Osteocyte (in vitro differentiated cells): ENCODE results near the gene WDR70. TPM values are rescaled to one million over a fixed set of nuclear protein-coding genes. Genes with fewer than 3 reads are reported as not detected.

Source experiments
- DNase-seq: peaks from one replicate; pipeline ENCODE4 v3.0.0; 2021; ENCODE audit warnings: mixed read lengths; ENCODE audit not compliant: unreplicated experiment; ENCODE audit errors: extremely low spot score
- H3K27ac Mint-ChIP-seq: one replicate; pipeline ENCODE4 v1.8.0; 2021; ENCODE audit warnings: mild to moderate bottlenecking, mixed read lengths; ENCODE audit not compliant: unreplicated experiment
- H3K27me3 Mint-ChIP-seq: one replicate; pipeline ENCODE4 v1.8.0; 2021; ENCODE audit warnings: mixed read lengths; ENCODE audit not compliant: unreplicated experiment
- H3K36me3 Mint-ChIP-seq: one replicate; pipeline ENCODE4 v1.8.0; 2021; ENCODE audit warnings: mixed read lengths; ENCODE audit not compliant: unreplicated experiment
- H3K4me1 Mint-ChIP-seq: one replicate; pipeline ENCODE4 v1.8.0; 2021; ENCODE audit warnings: mixed read lengths; ENCODE audit not compliant: unreplicated experiment
- H3K4me3 Mint-ChIP-seq: one replicate; pipeline ENCODE4 v1.8.0; 2021; ENCODE audit warnings: mild to moderate bottlenecking, moderate library complexity, mixed read lengths; ENCODE audit not compliant: unreplicated experiment
- H3K9me3 Mint-ChIP-seq: one replicate; pipeline ENCODE4 v1.8.0; 2021; ENCODE audit warnings: mixed read lengths; ENCODE audit not compliant: unreplicated experiment
- total RNA-seq: library from RNA; stranded (reverse); gene quantifications from 2 replicates; pipeline ENCODE4 v1.2.1, GENCODE V29; 2021
- TF ChIP-seq, protein P1 (sequence below): fragments of 200-600 bp; sonication (generic); IDR thresholded peaks from 2 replicates; pipeline ENCODE4 v1.5.0; 2021; ENCODE audit warnings: antibody characterized with exemption, mild to moderate bottlenecking, moderate library complexity

The WDR70 gene
- total RNA-seq, 1 donor from 2014 or later = 35.4 TPM

- TF ChIP-seq, protein P1, sequence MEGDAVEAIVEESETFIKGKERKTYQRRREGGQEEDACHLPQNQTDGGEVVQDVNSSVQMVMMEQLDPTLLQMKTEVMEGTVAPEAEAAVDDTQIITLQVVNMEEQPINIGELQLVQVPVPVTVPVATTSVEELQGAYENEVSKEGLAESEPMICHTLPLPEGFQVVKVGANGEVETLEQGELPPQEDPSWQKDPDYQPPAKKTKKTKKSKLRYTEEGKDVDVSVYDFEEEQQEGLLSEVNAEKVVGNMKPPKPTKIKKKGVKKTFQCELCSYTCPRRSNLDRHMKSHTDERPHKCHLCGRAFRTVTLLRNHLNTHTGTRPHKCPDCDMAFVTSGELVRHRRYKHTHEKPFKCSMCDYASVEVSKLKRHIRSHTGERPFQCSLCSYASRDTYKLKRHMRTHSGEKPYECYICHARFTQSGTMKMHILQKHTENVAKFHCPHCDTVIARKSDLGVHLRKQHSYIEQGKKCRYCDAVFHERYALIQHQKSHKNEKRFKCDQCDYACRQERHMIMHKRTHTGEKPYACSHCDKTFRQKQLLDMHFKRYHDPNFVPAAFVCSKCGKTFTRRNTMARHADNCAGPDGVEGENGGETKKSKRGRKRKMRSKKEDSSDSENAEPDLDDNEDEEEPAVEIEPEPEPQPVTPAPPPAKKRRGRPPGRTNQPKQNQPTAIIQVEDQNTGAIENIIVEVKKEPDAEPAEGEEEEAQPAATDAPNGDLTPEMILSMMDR = no peak
- peaks cover 3% of the 10 kb centered on the region for H3K36me3 Mint-ChIP-seq
- peaks cover 12% of the 10 kb centered on the region for H3K4me1 Mint-ChIP-seq
- no peak overlapping the region for H3K27ac Mint-ChIP-seq
- DNase-seq = no peak
- H3K9me3 Mint-ChIP-seq = no peaks in the 10 kb centered on the region
- no peak overlapping the region for H3K4me3 Mint-ChIP-seq
- no peaks in the 10 kb centered on the region for H3K27me3 Mint-ChIP-seq
Measured at GRCh38 chr5:37712750-37713149, 333.6 kb downstream of the WDR70 start.

DNA sequence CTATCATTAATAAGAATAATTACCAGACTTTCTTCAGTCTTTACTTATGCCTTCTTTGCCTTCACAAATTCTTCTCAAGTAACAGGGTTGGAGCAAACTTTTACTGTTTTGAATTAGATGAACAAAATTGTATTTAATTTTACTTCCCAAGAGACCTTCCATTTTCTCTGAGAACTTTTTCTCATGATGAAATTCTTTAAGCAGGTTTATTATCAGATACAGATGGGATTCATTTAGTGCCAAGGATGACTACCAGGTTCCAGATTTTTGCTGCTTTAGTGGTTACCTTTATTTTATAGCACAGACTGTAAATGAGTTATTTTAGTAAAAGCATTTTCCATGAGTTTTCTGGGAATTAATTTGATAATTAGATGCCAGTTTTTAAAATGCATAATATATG lies 335.6 kb downstream of the WDR70 start:
- TF ChIP-seq, protein P1 = no peak
- no peak for DNase-seq
- Mint-ChIP-seq H3K4me1 (peaks cover 21% of the 10 kb centered on the region), H3K27ac (no peak overlapping the region), H3K36me3 (peaks cover 3% of the 10 kb centered on the region), H3K27me3 (no peaks in the 10 kb centered on the region), H3K9me3 (no peaks in the 10 kb centered on the region), H3K4me3 (no peak overlapping the region)

GRCh38 chr5:37715361-37715760 lies 336.2 kb downstream of the WDR70 start:
- Mint-ChIP-seq H3K27me3 (no peaks in the 10 kb centered on the region), H3K36me3 (peaks cover 4% of the 10 kb centered on the region), H3K4me3 (no peak overlapping the region), H3K9me3 (no peaks in the 10 kb centered on the region), H3K27ac (no peak overlapping the region), H3K4me1 (peaks cover 21% of the 10 kb centered on the region)
- TF ChIP-seq, protein P1 = no peak
- DNase-seq = no peak

DNA sequence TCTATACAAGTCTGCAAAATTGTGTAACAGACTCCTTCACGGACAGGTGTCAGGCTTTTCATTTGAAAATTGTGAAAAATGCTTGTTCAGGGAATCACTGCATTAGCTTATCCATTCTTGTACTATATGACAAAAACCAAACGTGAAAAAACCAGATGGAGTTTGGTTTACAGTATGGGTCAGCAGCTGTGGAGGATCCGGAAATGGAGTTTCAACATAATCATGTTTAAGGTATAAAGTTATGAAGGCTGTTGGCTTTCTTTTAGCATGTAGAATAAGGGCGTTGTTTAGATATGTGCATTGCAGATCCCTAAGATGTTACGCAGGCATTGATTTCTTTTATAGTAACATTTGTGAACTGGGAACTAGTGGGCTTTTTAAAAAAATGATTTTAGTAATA lies 336.9 kb downstream of the WDR70 start:
- H3K9me3 Mint-ChIP-seq = no peaks in the 10 kb centered on the region
- TF ChIP-seq, protein P1 = no peak
- no peak for DNase-seq
- H3K4me3 Mint-ChIP-seq = no peak overlapping the region
- H3K27me3 Mint-ChIP-seq = no peaks in the 10 kb centered on the region
- H3K36me3 Mint-ChIP-seq = peaks cover 7% of the 10 kb centered on the region
- peaks cover 21% of the 10 kb centered on the region for H3K4me1 Mint-ChIP-seq
- H3K27ac Mint-ChIP-seq = no peak overlapping the region

DNA sequence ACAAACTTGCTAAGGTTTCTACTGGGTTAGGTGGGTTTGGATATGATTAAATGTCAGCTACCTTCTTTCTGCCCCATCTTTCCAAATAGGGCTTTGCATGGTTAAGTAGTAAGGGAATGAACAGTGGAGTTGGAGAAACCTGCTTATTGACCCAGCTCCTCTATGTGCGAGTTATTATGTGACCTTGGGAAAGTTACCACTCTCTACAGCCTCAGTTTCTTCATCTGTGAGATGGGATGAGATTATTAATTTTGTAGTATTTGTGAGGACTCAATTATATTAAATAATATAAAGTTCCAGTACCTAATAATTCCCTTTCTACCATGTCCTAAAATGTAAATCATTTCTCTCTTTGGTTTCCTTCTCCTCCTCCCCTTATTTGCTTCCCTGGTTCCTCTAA lies 337.3 kb downstream of the WDR70 start:
- TF ChIP-seq, protein P1 = no peak
- H3K36me3 Mint-ChIP-seq = peaks cover 7% of the 10 kb centered on the region
- no peak overlapping the region for H3K27ac Mint-ChIP-seq
- no peaks in the 10 kb centered on the region for H3K27me3 Mint-ChIP-seq
- no peak for DNase-seq
- peaks cover 21% of the 10 kb centered on the region for H3K4me1 Mint-ChIP-seq
- H3K4me3 Mint-ChIP-seq = no peak overlapping the region
- no peaks in the 10 kb centered on the region for H3K9me3 Mint-ChIP-seq
